GM12865 (cell line): ENCODE results near the gene IFI35.
A peak's percentile ranks its signal among the peaks of the same experiment; 100 is the strongest.
"Not testable (repeated sequence)": the region's sequence is repeated elsewhere in the genome, so short reads cannot be mapped to it uniquely, and the experiment has no call there.

Experiments
- DNase-seq: peaks from one replicate; pipeline ENCODE4 v3.0.0; 2010; ENCODE audit warnings: low read depth
- H3K4me3 ChIP-seq: 2 replicates; pipeline ENCODE4 v1.5.1; 2011; ENCODE audit warnings: mild to moderate bottlenecking, low read depth, low read length, control low read depth
- TF ChIP-seq, protein P1 (sequence below): IDR thresholded peaks from 2 replicates; pipeline ENCODE4 v1.5.1; 2011; ENCODE audit warnings: low read length, control low read depth, low read depth, inconsistent platforms; ENCODE audit not compliant: insufficient read depth; ENCODE audit errors: missing control alignments

The IFI35 gene

GRCh38 chr17:42999003-42999525, 7.5 kb upstream of the IFI35 start:
- DNase-seq, result no peak
- peak overlapping the region; percentile 81 for H3K4me3 ChIP-seq
- TF ChIP-seq, protein P1, sequence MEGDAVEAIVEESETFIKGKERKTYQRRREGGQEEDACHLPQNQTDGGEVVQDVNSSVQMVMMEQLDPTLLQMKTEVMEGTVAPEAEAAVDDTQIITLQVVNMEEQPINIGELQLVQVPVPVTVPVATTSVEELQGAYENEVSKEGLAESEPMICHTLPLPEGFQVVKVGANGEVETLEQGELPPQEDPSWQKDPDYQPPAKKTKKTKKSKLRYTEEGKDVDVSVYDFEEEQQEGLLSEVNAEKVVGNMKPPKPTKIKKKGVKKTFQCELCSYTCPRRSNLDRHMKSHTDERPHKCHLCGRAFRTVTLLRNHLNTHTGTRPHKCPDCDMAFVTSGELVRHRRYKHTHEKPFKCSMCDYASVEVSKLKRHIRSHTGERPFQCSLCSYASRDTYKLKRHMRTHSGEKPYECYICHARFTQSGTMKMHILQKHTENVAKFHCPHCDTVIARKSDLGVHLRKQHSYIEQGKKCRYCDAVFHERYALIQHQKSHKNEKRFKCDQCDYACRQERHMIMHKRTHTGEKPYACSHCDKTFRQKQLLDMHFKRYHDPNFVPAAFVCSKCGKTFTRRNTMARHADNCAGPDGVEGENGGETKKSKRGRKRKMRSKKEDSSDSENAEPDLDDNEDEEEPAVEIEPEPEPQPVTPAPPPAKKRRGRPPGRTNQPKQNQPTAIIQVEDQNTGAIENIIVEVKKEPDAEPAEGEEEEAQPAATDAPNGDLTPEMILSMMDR, result no peak

DNA sequence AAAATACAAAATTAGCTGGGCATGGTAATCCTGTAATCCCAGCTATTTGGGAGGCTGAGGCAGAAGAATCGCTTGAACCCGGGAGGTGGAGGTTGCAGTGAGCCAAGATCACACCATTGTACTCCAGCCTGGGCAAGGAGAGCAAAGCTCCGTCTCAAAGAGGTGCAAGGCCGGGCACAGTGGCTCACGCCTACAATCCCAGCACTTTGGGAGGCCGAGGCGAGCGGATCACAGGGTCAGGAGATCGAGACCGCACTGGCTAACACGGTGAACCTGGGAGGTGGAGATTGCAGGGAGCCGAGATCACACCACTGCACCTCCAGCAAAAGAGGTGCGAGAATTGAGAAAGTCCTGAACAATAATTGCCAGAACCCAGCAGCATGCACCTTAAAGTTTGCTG, 5.7 kb upstream of the IFI35 start:
- not testable (repeated sequence) for DNase-seq, H3K4me3 ChIP-seq

- no peak overlapping the region for H3K4me3 ChIP-seq
- no peak for DNase-seq
- TF ChIP-seq, protein P1, result no peak
Measured at GRCh38 chr17:43003542-43004172, 2.9 kb upstream of the IFI35 start.

GRCh38 chr17:43010667-43011308, 4.2 kb downstream of the IFI35 start:
- no peak overlapping the region for H3K4me3 ChIP-seq
- DNase-seq, result no peak
- TF ChIP-seq, protein P1, result no peak

DNA sequence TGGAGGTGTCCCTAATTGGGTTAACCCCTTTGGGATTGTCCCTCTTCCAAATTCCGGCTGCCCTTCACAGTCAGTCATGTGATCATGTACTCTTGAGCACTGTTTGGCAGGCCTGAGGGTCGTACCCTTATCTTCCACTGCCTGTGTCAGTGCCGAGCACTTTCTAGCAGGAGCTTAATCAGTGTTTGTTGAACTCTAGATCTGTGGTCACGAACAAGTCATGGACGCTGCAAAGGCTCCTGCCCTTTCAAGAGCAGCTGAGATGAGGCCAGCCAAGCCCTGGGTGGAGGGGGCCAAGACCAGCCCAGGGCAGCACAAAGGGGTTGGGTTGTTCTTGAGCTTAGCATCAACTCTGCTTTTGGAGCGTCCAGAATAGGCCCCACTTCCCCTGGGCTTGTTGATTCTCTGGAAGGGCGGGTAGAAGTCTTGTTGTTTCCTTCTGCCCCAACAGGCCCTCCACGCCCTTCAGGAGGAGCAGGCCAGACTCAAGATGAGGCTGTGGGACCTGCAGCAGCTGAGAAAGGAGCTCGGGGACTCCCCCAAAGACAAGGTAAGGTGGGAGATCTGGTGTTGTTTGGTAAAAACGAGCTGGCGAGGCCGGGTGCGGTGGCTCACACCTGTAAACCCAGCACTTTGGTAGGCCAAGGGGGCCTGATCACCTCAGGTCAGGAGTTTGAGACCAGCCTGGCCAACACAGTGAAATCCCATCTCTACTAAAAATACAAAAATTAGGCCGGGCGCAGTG, 5.3 kb downstream of the IFI35 start:
- DNase-seq, result no peak
- no peak overlapping the region for H3K4me3 ChIP-seq
- TF ChIP-seq, protein P1, result no peak

GRCh38 chr17:43013296-43013695, 6.7 kb downstream of the IFI35 start:
- DNase-seq, result no peak
- TF ChIP-seq, protein P1, result no peak
- no peak overlapping the region for H3K4me3 ChIP-seq

DNA sequence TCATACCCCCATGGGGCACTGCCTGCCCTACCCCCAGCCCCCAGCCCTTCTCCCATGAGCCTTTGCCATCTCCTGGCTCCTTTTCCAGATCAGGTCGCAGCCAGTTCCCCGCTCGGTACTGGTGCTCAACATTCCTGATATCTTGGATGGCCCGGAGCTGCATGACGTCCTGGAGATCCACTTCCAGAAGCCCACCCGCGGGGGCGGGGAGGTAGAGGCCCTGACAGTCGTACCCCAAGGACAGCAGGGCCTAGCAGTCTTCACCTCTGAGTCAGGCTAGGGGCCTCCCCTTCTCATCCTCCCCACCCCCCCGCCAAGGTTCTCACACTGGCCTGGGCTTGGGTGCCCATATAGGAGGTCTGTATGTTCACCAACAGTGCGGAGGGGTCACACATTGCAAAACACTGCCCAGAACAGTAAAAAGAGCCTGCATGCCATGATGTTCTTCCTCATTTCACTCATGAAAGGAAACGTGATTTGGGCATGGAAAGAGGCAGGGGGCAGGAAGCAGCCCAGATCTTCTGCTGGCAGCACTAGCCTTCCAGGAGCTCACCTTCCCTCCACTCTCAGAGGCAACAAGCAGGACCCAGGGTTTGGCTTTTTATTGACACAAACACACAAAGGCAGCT, 7.5 kb downstream of the IFI35 start:
- TF ChIP-seq, protein P1, result no peak
- no peak for DNase-seq
- no peak overlapping the region for H3K4me3 ChIP-seq
